Type B pancreatic cell (in vitro differentiated cells): ENCODE results near the gene MPHOSPH8. TPM values are rescaled to one million over a fixed set of nuclear protein-coding genes. Genes with fewer than 3 reads are reported as not detected.

Experiments used
- DNase-seq: peaks from one replicate; pipeline ENCODE4 v3.0.0; 2021; ENCODE audit warnings: mixed read lengths; ENCODE audit not compliant: unreplicated experiment; ENCODE audit errors: extremely low spot score
- H3K27ac Mint-ChIP-seq: 2 replicates; pipeline ENCODE4 v1.8.0; 2021; ENCODE audit warnings: mild to moderate bottlenecking, mixed read lengths
- H3K27me3 Mint-ChIP-seq: 2 replicates; pipeline ENCODE4 v1.8.0; 2021; ENCODE audit warnings: mixed read lengths
- H3K36me3 Mint-ChIP-seq: 2 replicates; pipeline ENCODE4 v1.8.0; 2021; ENCODE audit warnings: mixed read lengths
- H3K4me1 Mint-ChIP-seq: one replicate; pipeline ENCODE4 v1.8.0; 2021; ENCODE audit warnings: mixed read lengths; ENCODE audit not compliant: unreplicated experiment
- H3K4me3 Mint-ChIP-seq: 2 replicates; pipeline ENCODE4 v1.8.0; 2021; ENCODE audit warnings: mild to moderate bottlenecking, mixed read lengths
- H3K9me3 Mint-ChIP-seq: 2 replicates; pipeline ENCODE4 v1.8.0; 2021; ENCODE audit warnings: mixed read lengths
- CTCF ChIP-seq: fragments of 200-600 bp; sonication (generic); conservative IDR thresholded peaks from 2 replicates; pipeline ENCODE4 v1.5.0; 2021; ENCODE audit warnings: antibody characterized with exemption, mild to moderate bottlenecking
- long read RNA-seq: library from polyadenylated mRNA; unstranded; transcript quantifications from one replicate; pipeline ENCODE4 v2.0.0, GENCODE V29; 2020
- total RNA-seq: library from RNA; stranded (reverse); gene quantifications from 2 replicates; pipeline ENCODE4 v1.2.1, GENCODE V29; 2021; ENCODE audit warnings: low replicate concordance

The MPHOSPH8 gene
- 30.5 and 32.8 TPM in 2 replicates for total RNA-seq
- long read RNA-seq, partial matches to known transcripts: 10 of 15 reads
- long read RNA-seq, other reads (novel, unspliced or antisense): 5 of 15 reads

DNA sequence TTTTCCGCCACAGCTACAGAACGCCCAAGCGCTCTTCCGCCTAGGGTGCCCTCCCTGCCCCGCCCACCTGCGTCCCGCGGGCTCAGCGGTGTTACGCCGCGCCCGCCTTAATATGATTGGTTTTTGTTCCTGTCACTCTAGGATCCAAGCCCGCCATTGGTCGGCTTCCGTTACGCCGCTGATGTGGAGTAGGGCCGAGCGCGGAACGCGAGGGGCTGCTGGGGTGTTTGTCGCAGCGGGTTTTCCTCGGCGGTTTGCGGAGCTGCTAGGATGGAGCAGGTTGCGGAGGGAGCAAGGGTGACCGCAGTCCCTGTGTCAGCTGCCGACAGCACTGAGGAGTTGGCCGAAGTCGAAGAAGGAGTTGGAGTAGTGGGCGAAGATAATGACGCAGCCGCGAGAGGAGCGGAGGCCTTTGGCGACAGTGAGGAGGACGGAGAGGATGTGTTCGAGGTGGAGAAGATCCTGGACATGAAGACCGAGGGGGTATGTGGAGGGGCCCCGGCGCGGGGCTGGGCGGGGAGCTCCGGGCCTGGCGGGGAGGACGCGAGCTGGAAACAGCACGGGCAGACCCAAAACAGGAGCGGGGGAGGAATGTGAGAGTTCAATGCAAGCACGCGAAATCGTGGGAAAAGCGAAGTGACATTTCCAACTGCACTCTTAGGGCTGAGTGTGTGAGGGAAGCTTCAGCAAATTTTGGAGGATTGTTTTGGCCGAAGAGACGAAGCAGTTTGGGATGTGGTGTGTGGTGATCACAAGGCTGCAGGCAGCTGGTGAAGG lies at the start of gene MPHOSPH8:
Gene MPHOSPH8, plus strand, starts transcription at position 181 of the 777 bp plus-strand sequence. Its CDS starts 90 bp downstream, at position 271.
- Mint-ChIP-seq H3K36me3 (peaks cover 17% of the 10 kb centered on the region), H3K4me1 (peaks cover 9% of the 10 kb centered on the region), H3K4me3 (peak within 1 kb of the TSS; percentile 100), H3K27me3 (no peaks in the 10 kb centered on the region), H3K9me3 (peaks cover 4% of the 10 kb centered on the region), H3K27ac (peak within 1 kb of the TSS; percentile 99)
- no peak for TF ChIP-seq CTCF
- DNase-seq: peak; percentile 91

DNA sequence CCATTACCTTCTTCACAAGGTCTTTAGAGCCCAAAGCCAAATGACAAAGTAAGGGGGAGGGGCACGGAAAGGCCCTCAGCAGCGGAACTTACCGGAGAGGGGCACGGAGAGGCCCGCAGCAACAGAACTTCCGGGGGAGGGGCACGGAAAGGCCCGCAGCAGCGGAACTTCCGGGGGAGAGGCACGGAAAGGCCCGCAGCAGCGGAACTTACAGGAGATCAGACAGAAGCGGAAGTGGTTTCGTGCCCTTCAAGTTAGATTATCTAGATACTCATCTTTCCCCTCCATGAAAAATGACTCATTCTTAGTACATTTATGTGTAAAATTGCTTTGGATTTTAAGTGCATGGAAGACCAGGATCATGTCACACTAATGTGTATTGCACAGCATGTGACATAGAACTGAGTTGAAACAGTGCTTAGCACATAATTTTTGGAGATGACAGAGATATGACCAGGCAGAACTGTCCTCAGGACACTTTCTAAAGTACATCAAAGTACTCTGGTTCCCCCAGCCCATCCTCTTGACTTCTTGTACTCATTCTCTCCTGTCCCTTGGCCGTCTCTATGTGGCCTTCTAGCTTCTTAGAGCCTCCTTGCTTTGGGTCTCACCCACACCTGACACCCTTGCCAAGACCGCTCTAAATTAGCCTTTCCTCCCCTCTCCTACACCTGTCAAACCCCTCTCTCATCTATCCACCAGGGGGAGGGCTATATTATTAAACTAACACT lies 46.4 kb upstream of the MPHOSPH8 start:
- TF ChIP-seq CTCF: no peak
- Mint-ChIP-seq H3K4me1 (no peaks in the 10 kb centered on the region), H3K27me3 (no peaks in the 10 kb centered on the region), H3K4me3 (no peak overlapping the region), H3K9me3 (peaks cover 4% of the 10 kb centered on the region), H3K36me3 (no peaks in the 10 kb centered on the region), H3K27ac (no peak overlapping the region)
- no peak for DNase-seq

GRCh38 chr13:19587635-19588300 lies 45.7 kb upstream of the MPHOSPH8 start:
- Mint-ChIP-seq H3K4me3 (no peak overlapping the region), H3K36me3 (no peaks in the 10 kb centered on the region), H3K9me3 (peaks cover 4% of the 10 kb centered on the region), H3K27me3 (no peaks in the 10 kb centered on the region), H3K27ac (no peak overlapping the region), H3K4me1 (no peaks in the 10 kb centered on the region)
- TF ChIP-seq CTCF: peak; percentile 57
- DNase-seq: no peak

GRCh38 chr13:19589312-19589711 lies 44.1 kb upstream of the MPHOSPH8 start:
- Mint-ChIP-seq H3K9me3 (peaks cover 4% of the 10 kb centered on the region), H3K27me3 (no peaks in the 10 kb centered on the region)
- TF ChIP-seq CTCF: no peak

GRCh38 chr13:19590423-19590822 lies 43.0 kb upstream of the MPHOSPH8 start:
- H3K9me3 Mint-ChIP-seq: peaks cover 4% of the 10 kb centered on the region
- TF ChIP-seq CTCF: no peak
- H3K4me1 Mint-ChIP-seq: no peaks in the 10 kb centered on the region
- H3K36me3 Mint-ChIP-seq: no peaks in the 10 kb centered on the region
- no peak overlapping the region for H3K27ac Mint-ChIP-seq
- H3K4me3 Mint-ChIP-seq: no peak overlapping the region
- H3K27me3 Mint-ChIP-seq: no peaks in the 10 kb centered on the region
- DNase-seq: no peak

More at GRCh38 chr13:19589312-19589711, 44.1 kb upstream of the MPHOSPH8 start:
- no peaks in the 10 kb centered on the region for H3K4me1 Mint-ChIP-seq
- H3K4me3 Mint-ChIP-seq: no peak overlapping the region
- no peaks in the 10 kb centered on the region for H3K36me3 Mint-ChIP-seq
- no peak overlapping the region for H3K27ac Mint-ChIP-seq
- DNase-seq: no peak
